ENCODE data around the gene LRRC27.

Gene LRRC27

DNA sequence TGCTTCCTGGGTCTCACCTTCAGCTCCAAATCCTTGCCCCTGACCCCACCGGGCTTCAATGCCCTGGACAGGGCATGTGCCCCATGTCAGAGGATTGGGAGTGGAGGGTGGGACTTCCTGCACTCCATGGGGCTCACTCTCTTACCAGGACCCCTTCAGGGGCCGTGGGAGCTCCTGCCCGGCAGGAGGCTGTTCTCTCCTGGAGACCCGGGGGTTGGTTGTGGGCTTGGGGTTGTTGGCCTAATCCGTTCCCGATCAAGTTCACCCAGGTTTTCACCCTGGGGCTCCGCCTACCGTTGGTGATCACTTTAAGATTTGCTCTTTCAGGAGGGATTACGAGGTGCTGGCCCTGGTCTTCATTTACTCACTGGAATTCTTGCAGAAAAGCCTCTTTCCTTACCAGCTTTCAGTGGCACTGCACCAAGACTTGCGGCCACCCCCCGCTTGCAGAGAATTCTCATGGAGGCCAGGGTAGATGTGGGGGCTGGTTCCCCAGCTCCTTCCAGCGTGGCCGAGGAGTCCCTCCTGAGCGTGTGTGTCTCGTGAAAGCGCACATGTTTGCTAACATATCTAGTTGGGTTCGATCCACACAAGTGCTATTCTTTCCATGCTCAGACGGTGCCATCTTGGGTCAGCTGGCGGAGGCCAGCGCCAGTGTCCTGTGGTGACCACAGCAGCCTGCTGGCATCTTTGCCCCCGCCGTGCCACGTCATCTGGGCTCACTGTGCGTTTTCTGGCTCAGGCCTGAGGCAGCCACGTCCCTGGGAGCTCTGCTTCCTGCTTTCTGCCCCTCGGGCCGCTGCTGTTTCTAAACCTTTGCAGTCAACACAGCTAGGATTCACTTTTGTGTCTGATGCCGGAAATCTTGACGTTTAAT lies 80.6 kb downstream of the LRRC27 start:
- no peak for TF ChIP-seq CTCF (IDR thresholded peaks at IDR 0.05; ENCODE audit: extremely low read depth, insufficient read depth, missing control alignments)
- DNase-seq (ENCODE audit: low spot score): no peak
- in situ Hi-C loops (cut with MboI; ENCODE audit: low pct_unique_long_range_greater_than_20kb, low sequenced_read_pairs, unreplicated experiment): no loop called here

DNA sequence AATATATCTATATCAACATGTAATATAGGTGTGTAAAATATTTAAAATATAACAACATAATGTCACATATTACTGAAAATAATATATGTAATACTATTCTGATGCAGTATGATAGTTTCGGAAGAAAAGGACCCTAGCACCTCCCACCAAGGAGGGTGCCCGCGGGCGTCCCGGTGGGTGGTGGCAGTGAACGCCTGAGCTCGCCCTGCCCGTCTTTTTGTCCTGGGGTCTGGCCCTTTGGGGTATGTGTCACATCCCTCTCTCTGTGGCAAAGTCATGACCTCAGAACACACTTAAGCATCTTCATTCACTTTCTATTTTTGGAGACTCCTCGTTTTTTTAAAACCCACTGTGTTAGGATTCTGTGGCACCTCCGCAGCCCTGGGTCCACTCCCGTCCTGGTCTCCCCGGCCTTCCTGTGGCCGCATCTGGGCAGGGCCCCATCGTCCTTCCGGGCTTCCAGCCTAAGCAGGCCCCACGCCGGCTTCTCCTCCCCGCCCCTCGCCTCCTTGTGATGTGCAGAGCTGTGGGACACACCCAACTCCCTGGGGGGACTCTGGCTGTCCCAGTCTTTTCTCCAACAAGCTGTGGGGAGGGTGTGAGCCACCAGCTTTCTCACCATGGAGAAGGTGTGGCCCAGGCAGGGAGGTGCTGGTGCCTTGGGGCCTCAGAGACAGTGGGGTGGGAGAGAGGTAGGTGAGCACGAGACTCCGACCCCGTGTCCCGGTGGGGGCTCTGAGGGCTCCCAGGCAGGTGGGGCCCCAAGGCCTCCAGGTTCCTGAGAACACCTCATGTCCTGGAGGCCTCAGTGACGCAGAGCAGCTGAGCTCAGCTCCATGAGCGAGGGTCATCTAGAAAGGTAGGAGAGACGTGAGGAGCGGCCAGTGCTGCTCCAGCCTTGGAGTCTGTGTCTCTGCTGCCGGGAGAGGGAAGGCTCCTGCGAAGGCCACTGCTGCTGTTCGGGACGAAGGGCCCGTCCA lies 81.5 kb downstream of the LRRC27 start:
- no peak for DNase-seq (ENCODE audit: low spot score)
- in situ Hi-C loops (cut with MboI; ENCODE audit: low pct_unique_long_range_greater_than_20kb, low sequenced_read_pairs, unreplicated experiment): no loop called here
- TF ChIP-seq CTCF (IDR thresholded peaks at IDR 0.05; ENCODE audit: extremely low read depth, insufficient read depth, missing control alignments): no peak

- in situ Hi-C loops (cut with MboI; ENCODE audit: low pct_unique_long_range_greater_than_20kb, low sequenced_read_pairs, unreplicated experiment): no loop called here
- no peak for TF ChIP-seq CTCF (IDR thresholded peaks at IDR 0.05; ENCODE audit: extremely low read depth, insufficient read depth, missing control alignments)
- no peak for DNase-seq (ENCODE audit: low spot score)
These were observed 82.5 kb downstream of the LRRC27 start for GRCh38 chr10:132414402-132415016.

DNA sequence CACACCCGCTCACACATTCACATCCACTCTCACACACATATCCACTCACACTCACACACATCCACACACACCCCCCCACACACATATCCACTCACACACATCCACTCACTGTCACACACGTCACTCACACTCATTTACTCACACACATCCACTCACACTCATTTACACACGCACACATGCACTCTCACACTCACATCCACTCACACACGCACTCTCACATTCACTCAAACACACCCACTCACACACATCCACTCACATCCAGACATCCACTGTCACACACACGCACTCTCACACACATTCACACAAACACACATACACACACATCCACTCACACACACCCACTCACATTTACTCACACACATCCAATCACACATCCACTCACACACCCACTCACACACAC lies 83.3 kb downstream of the LRRC27 start:
- no peak for DNase-seq (ENCODE audit: low spot score)
- TF ChIP-seq CTCF (IDR thresholded peaks at IDR 0.05; ENCODE audit: extremely low read depth, insufficient read depth, missing control alignments): no peak
- in situ Hi-C loops (cut with MboI; ENCODE audit: low pct_unique_long_range_greater_than_20kb, low sequenced_read_pairs, unreplicated experiment): no loop called here

GRCh38 chr10:132415956-132416355 lies 84.0 kb downstream of the LRRC27 start:
- DNase-seq (ENCODE audit: low spot score): no peak

More at GRCh38 chr10:132415956-132416355, 84.0 kb downstream of the LRRC27 start:
- TF ChIP-seq CTCF (IDR thresholded peaks at IDR 0.05; ENCODE audit: extremely low read depth, insufficient read depth, missing control alignments): no peak
- in situ Hi-C loops (cut with MboI; ENCODE audit: low pct_unique_long_range_greater_than_20kb, low sequenced_read_pairs, unreplicated experiment): no loop called here
